Testis (tissue), 3 donors: Measurements from ENCODE around the gene TBL1XR1. TPM values are rescaled to one million over a fixed set of nuclear protein-coding genes. Genes with fewer than 3 reads are reported as not detected.

Experiments
- DNase-seq: peaks from one replicate; pipeline ENCODE4 v3.0.0-alpha.2; 2019
- H3K27ac ChIP-seq, 2 donors: fragments of 200-600 bp; sonication (generic); one replicate each; pipeline ENCODE4 v1.5.1; 2019
- H3K27me3 ChIP-seq: fragments of 200-600 bp; sonication (generic); one replicate; pipeline ENCODE4 v1.5.1; 2019
- H3K36me3 ChIP-seq: fragments of 200-600 bp; sonication (generic); one replicate; pipeline ENCODE4 v1.5.1; 2017; ENCODE audit warnings: low read depth; ENCODE audit errors: missing control alignments
- H3K4me1 ChIP-seq: fragments of 200-600 bp; sonication (generic); one replicate; pipeline ENCODE4 v1.5.1; 2019
- H3K4me3 ChIP-seq, 2 donors: fragments of 200-600 bp; sonication (generic); one replicate each; pipeline ENCODE4 v1.5.1; 2017 to 2019
- H3K9me3 ChIP-seq: fragments of 200-600 bp; sonication (generic); one replicate; pipeline ENCODE4 v1.5.1; 2017
- POLR2A ChIP-seq: fragments of 450-650 bp; IDR thresholded peaks from one replicate; pipeline ENCODE4 v1.6.1; 2017; ENCODE audit warnings: antibody characterized with exemption, mild to moderate bottlenecking, moderate library complexity
- WGBS, 2 donors: methylation state at CpG; one replicate each; pipeline ENCODE4 v1.1.5; 2018; 5-methylcytosine and 5-hydroxymethylcytosine counted together
- intact Hi-C: fragments of 100-400 bp; cut with DNase I; formaldehyde crosslinking; loops from one replicate; pipeline ENCODE4 v1.15.1; 2023; ENCODE audit warnings: low total_unique reads
- polyA plus RNA-seq: library from polyadenylated mRNA; stranded (reverse); fragments of 350-450 nt; fragmentation: Illumina TruSeq; extraction: RNeasy Lipid Tissue Mini Kit (QIAGEN cat#74804); gene quantifications from one replicate; pipeline ENCODE4 v1.2.3, GENCODE V29; 2014; ENCODE audit warnings: low read depth, low replicate concordance; ENCODE audit not compliant: insufficient read depth
- total RNA-seq, 2 donors: library from RNA; depleted of rRNA; stranded (reverse); fragments of >200 nt; gene quantifications; one replicate each; pipeline ENCODE4 v1.2.3, GENCODE V29; 2016
- TF ChIP-seq, protein P1 (sequence below), 3 experiments: fragments of 450-650 bp in 2 of 3; fragments of 200-600 bp in 1 of 3; sonication (generic) in 1 of 3; IDR thresholded peaks; one replicate each; pipeline ENCODE4 v1.5.1; 2016 to 2019; ENCODE audit warnings: antibody characterized with exemption in 3 of 3, mild to moderate bottlenecking in 2 of 3, moderate library complexity in 1 of 3

The TBL1XR1 gene
- total and polyA plus RNA-seq, 3 donors from 2014 or later = 44.2 to 67.6 (median 59.8) TPM

DNA sequence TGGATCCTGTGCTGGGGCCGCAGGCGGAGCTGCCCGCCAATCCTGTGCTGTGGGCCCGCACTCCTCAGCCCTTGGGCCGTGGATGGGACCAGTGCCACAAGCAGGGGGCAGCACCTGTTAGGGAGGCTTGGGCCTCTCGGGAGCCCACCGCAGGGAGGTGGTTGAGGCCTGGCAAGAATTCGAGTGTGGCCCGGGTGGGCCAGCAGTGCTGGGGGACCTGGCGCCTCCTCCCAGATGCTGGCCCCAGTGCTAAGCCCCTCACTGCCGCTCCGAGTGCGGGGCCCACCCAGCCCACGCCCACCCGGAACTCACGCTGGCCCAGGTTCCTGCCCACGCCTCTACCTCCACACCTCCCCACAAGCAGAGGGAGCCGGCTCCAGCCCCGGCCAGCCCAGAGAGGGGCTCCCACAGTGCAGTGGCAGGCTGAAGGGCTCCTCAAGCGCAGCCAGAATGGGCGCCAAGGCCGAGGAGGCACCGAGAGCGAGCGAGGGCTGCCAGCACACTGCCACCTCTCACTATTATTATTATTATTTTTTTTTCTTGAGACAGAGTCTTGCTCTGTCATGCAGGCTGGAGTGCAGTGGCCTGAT lies 31.4 kb upstream of the TBL1XR1 start:
- H3K27ac ChIP-seq = no peak overlapping the region
- H3K9me3 ChIP-seq = no peaks in the 10 kb centered on the region
- intact Hi-C loops = no loop called here
- H3K36me3 ChIP-seq = no peaks in the 10 kb centered on the region
- H3K27me3 ChIP-seq = no peaks in the 10 kb centered on the region
- no peak for DNase-seq
- H3K4me3 ChIP-seq = no peak overlapping the region
- 85 to 94% methylated on average over 5 to 24 of the region's 25 CpGs for WGBS, 2 donors
- TF ChIP-seq POLR2A = no peak
- TF ChIP-seq, protein P1, sequence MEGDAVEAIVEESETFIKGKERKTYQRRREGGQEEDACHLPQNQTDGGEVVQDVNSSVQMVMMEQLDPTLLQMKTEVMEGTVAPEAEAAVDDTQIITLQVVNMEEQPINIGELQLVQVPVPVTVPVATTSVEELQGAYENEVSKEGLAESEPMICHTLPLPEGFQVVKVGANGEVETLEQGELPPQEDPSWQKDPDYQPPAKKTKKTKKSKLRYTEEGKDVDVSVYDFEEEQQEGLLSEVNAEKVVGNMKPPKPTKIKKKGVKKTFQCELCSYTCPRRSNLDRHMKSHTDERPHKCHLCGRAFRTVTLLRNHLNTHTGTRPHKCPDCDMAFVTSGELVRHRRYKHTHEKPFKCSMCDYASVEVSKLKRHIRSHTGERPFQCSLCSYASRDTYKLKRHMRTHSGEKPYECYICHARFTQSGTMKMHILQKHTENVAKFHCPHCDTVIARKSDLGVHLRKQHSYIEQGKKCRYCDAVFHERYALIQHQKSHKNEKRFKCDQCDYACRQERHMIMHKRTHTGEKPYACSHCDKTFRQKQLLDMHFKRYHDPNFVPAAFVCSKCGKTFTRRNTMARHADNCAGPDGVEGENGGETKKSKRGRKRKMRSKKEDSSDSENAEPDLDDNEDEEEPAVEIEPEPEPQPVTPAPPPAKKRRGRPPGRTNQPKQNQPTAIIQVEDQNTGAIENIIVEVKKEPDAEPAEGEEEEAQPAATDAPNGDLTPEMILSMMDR (IDR thresholded peaks at IDR 0.05) = no peak
- H3K4me1 ChIP-seq = no peaks in the 10 kb centered on the region

DNA sequence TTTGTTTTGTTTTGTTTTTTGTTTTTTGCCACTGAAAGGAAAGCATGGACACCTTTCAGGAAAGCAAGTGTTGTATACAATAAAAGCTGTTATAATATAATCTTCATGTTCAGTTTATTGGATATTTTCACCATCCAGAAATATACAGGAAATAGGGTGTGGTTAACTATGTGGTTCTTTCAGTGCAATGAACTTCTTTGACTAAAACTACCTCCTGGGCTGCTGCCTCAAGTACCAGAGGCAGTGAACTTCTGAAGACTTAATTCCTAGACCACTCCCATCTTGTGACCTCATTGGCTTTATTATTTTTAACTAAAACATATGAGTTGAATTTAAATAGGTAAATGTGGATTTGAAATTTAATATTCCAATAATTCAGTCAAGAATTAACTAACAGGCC lies 27.1 kb upstream of the TBL1XR1 start:
- H3K4me3 ChIP-seq = no peak overlapping the region
- intact Hi-C loops = no loop called here
- H3K27me3 ChIP-seq = no peaks in the 10 kb centered on the region
- no peak overlapping the region for H3K27ac ChIP-seq
- H3K4me1 ChIP-seq = no peaks in the 10 kb centered on the region
- DNase-seq = no peak
- no peaks in the 10 kb centered on the region for H3K9me3 ChIP-seq
- TF ChIP-seq, protein P1 (IDR thresholded peaks at IDR 0.05) = no peak
- no peaks in the 10 kb centered on the region for H3K36me3 ChIP-seq

DNA sequence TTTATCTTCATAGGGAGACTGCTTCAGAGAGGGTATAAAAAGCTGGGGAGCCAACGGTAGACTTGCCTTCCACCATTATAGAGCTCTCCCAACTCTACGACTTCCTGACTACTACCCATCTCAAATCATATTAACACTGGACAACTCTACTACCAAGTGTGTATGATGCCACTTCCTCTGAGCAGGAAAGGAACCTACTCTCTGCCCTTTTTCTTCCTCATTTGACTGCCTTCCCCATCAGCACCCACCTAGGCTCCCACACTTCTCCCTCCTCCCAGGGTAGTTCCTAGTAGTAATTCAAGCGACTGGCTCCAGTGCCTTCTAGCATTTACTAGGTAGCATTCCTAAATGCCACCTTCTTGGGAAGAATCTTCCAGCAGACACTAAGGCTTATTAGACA lies 24.5 kb upstream of the TBL1XR1 start:
- Histone ChIP-seq H3K27ac (no peak overlapping the region), H3K36me3 (no peaks in the 10 kb centered on the region), H3K4me3 (no peak overlapping the region), H3K9me3 (no peaks in the 10 kb centered on the region), H3K4me1 (no peaks in the 10 kb centered on the region), H3K27me3 (no peaks in the 10 kb centered on the region)
- intact Hi-C loops = no loop called here
- DNase-seq = no peak
- no peak for TF ChIP-seq POLR2A
- TF ChIP-seq, protein P1 (IDR thresholded peaks at IDR 0.05) = no peak
- 87 to 98% methylated on average over 3 of the region's 3 CpGs for WGBS, 2 donors

DNA sequence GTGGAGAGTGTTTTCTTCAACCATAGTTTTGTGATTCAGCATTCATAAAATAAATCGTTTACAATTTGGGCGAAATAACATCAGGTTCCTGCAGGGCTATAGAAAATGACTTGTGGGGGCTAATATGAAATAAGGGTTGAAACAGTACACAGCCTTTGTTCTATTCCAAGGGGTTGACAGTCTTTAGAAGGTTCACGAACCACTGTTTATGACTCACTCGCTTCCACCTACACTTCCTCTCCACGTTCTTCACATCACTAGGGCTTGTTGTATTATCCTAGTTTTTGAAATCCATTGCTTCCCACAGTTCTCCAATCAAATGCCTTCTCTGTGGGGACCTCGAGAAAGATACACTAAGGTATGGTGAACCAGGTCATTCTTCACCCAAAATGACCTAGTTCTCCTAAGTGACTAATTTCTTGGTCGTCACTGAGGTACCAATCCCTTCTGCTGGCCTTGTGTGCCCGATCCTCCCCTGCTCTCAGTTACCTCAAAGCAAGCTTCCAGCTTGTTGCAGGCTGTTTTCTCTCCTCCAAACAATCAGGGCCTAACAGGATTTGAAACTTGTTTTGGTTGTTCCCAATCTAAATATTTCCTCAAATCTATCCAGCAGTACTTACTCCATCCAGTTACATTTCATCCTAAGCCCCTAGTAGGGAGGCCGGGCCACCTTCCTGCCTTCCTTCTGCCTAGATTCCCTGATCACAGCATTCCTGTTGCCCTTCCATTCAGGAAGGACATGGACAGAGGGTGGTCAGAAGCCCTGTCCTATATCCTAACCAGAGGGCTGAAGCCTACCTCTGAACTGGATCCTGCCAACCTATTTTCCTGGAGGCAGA lies 23.1 kb upstream of the TBL1XR1 start:
- no peak for TF ChIP-seq POLR2A
- TF ChIP-seq, protein P1 (IDR thresholded peaks at IDR 0.05) = no peak

More for the DNA sequence above, 23.1 kb upstream of the TBL1XR1 start:
- no peak overlapping the region for H3K27ac ChIP-seq
- 86 to 87% methylated on average over 9 of the region's 9 CpGs for WGBS, 2 donors
- no peak overlapping the region for H3K4me3 ChIP-seq
- intact Hi-C loops = no loop called here
- no peaks in the 10 kb centered on the region for H3K27me3 ChIP-seq
- H3K4me1 ChIP-seq = no peaks in the 10 kb centered on the region
- DNase-seq = no peak
- no peaks in the 10 kb centered on the region for H3K36me3 ChIP-seq
- no peaks in the 10 kb centered on the region for H3K9me3 ChIP-seq
